Chondrocyte (in vitro differentiated cells): ENCODE data around the gene COL18A1. TPM values are rescaled to one million over a fixed set of nuclear protein-coding genes. Genes with fewer than 3 reads are reported as not detected.

Experiments
- DNase-seq: peaks from one replicate; pipeline ENCODE4 v3.0.0; 2021; ENCODE audit warnings: mixed read lengths, low spot score
- H3K27ac Mint-ChIP-seq: one replicate; pipeline ENCODE4 v1.8.0; 2021; ENCODE audit warnings: mild to moderate bottlenecking, moderate library complexity, mixed read lengths; ENCODE audit not compliant: unreplicated experiment
- H3K27me3 Mint-ChIP-seq: 2 replicates; pipeline ENCODE4 v1.8.0; 2021; ENCODE audit warnings: low read depth, mixed read lengths
- H3K36me3 Mint-ChIP-seq: 2 replicates; pipeline ENCODE4 v1.8.0; 2021; ENCODE audit warnings: low read depth, mixed read lengths
- H3K4me1 Mint-ChIP-seq: 2 replicates; pipeline ENCODE4 v1.8.0; 2021; ENCODE audit warnings: low read depth, mild to moderate bottlenecking, mixed read lengths
- H3K4me3 Mint-ChIP-seq: one replicate; pipeline ENCODE4 v1.8.0; 2021; ENCODE audit warnings: mild to moderate bottlenecking, moderate library complexity, mixed read lengths; ENCODE audit not compliant: unreplicated experiment
- H3K9me3 Mint-ChIP-seq: 2 replicates; pipeline ENCODE4 v1.8.0; 2021; ENCODE audit warnings: low read depth, mixed read lengths
- CTCF ChIP-seq: fragments of 200-600 bp; sonication (generic); IDR thresholded peaks from 2 replicates; pipeline ENCODE4 v1.5.0; 2021; ENCODE audit warnings: antibody characterized with exemption, mild to moderate bottlenecking, moderate library complexity
- total RNA-seq: library from RNA; stranded (reverse); gene quantifications from 3 replicates; pipeline ENCODE4 v1.2.1, GENCODE V29; 2021

COL18A1 gene
- total RNA-seq, 1 donor from 2014 or later: 616 TPM

GRCh38 chr21:45374826-45375455 is 30.0 kb upstream of the COL18A1 start:
- no peaks in the 10 kb centered on the region for H3K27me3 Mint-ChIP-seq
- peaks cover 20% of the 10 kb centered on the region for H3K4me1 Mint-ChIP-seq
- no peak overlapping the region for H3K4me3 Mint-ChIP-seq
- H3K36me3 Mint-ChIP-seq: peaks cover 3% of the 10 kb centered on the region
- peak; percentile 68 for DNase-seq
- peaks cover 5% of the 10 kb centered on the region for H3K9me3 Mint-ChIP-seq
- no peak for TF ChIP-seq CTCF
- no peak overlapping the region for H3K27ac Mint-ChIP-seq

- peak; percentile 58 for DNase-seq
- Mint-ChIP-seq H3K27ac (no peak overlapping the region), H3K4me1 (peaks cover 16% of the 10 kb centered on the region), H3K9me3 (peaks cover 5% of the 10 kb centered on the region), H3K27me3 (no peaks in the 10 kb centered on the region), H3K36me3 (peaks cover 3% of the 10 kb centered on the region), H3K4me3 (no peak overlapping the region)
- no peak for TF ChIP-seq CTCF
These were observed 28.3 kb upstream of the COL18A1 start for GRCh38 chr21:45376459-45377324.

GRCh38 chr21:45377325-45377709 is 27.6 kb upstream of the COL18A1 start:
- Mint-ChIP-seq H3K4me1 (peaks cover 16% of the 10 kb centered on the region), H3K27ac (no peak overlapping the region), H3K27me3 (no peaks in the 10 kb centered on the region), H3K9me3 (peaks cover 5% of the 10 kb centered on the region), H3K36me3 (peaks cover 3% of the 10 kb centered on the region), H3K4me3 (no peak overlapping the region)
- no peak for DNase-seq
- no peak for TF ChIP-seq CTCF

- Mint-ChIP-seq H3K9me3 (peaks cover 5% of the 10 kb centered on the region), H3K27me3 (no peaks in the 10 kb centered on the region), H3K4me1 (peaks cover 13% of the 10 kb centered on the region), H3K4me3 (no peak overlapping the region), H3K36me3 (no peaks in the 10 kb centered on the region), H3K27ac (peak overlapping the region; percentile 73)
- DNase-seq: peak; percentile 4
- no peak for TF ChIP-seq CTCF
These were observed 27.1 kb upstream of the COL18A1 start for GRCh38 chr21:45377866-45378257.

GRCh38 chr21:45378258-45378966 is 26.6 kb upstream of the COL18A1 start:
- DNase-seq: peak; percentile 73
- Mint-ChIP-seq H3K27me3 (no peaks in the 10 kb centered on the region), H3K4me3 (no peak overlapping the region), H3K27ac (peak overlapping the region; percentile 73), H3K4me1 (peaks cover 10% of the 10 kb centered on the region), H3K36me3 (no peaks in the 10 kb centered on the region), H3K9me3 (peaks cover 3% of the 10 kb centered on the region)
- no peak for TF ChIP-seq CTCF
